IMR-90 (cell line): ENCODE results near the gene PRKN. TPM values are rescaled to one million over a fixed set of nuclear protein-coding genes. Genes with fewer than 3 reads are reported as not detected.

Source experiments
- ATAC-seq: fragments of 200-7000 bp; cut with Tn5 transposase; 2 replicates; pipeline ENCODE4 v1.9.1; 2020; ENCODE audit warnings: low read depth, mild to moderate bottlenecking, moderate library complexity
- BruUV-seq: library from RNA; stranded (reverse); fragments of 400-500 nt; replicated peaks from 2 replicates; lab custom pipeline; 2021; lab: Mats Ljungman, UMichigan
- CTCF ChIA-PET: fragments of 300-600 bp; formaldehyde crosslinking; extraction: SDS; loops from one replicate; lab custom pipeline; 2021; ENCODE audit warnings: antibody characterized with exemption; lab: Yijun Ruan, JAX
- POLR2A ChIA-PET: fragments of 300-600 bp; sonication (Branson Sonifier 250); formaldehyde crosslinking; loops from one replicate; lab custom pipeline; 2022; ENCODE audit warnings: antibody characterized with exemption; ENCODE audit not compliant: unreplicated experiment; lab: Charles Lee
- DNase-seq: peaks from one replicate; pipeline ENCODE4 v3.0.0; 2013
- H2AFZ ChIP-seq: replicated peaks from 2 replicates; pipeline ENCODE3; 2013; ENCODE audit warnings: low read length, mild to moderate bottlenecking; ENCODE audit not compliant: poor library complexity
- H2AK5ac ChIP-seq: 2 replicates; pipeline ENCODE4 v1.6.1; 2013; ENCODE audit warnings: low read depth, low read length, inconsistent platforms
- H2AK9ac ChIP-seq: replicated peaks from 2 replicates; pipeline ENCODE3; 2013; ENCODE audit warnings: mild to moderate bottlenecking, low read depth, low read length, moderate library complexity; ENCODE audit not compliant: poor library complexity
- H2BK120ac ChIP-seq: 2 replicates; pipeline ENCODE4 v1.6.1; 2013; ENCODE audit warnings: low read depth, low read length, inconsistent platforms
- H2BK15ac ChIP-seq: 3 replicates; pipeline ENCODE4 v1.6.1; 2013; ENCODE audit warnings: low read depth, low read length, inconsistent platforms
- H2BK20ac ChIP-seq: 2 replicates; pipeline ENCODE4 v1.6.1; 2013; ENCODE audit warnings: low read depth, mild to moderate bottlenecking, inconsistent platforms, low read length, moderate library complexity
- H2BK5ac ChIP-seq: 2 replicates; pipeline ENCODE4 v1.6.1; 2013; ENCODE audit warnings: mild to moderate bottlenecking, low read depth, low read length, inconsistent platforms; ENCODE audit not compliant: poor library complexity, severe bottlenecking
- H3K14ac ChIP-seq: replicated peaks from 2 replicates; pipeline ENCODE4 v1.6.1; 2013; ENCODE audit warnings: low read depth, low read length, inconsistent platforms
- H3K18ac ChIP-seq: 2 replicates; pipeline ENCODE4 v1.6.1; 2013; ENCODE audit warnings: low read depth, low read length, control low read depth
- H3K23ac ChIP-seq: 2 replicates; pipeline ENCODE4 v1.6.1; 2013; ENCODE audit warnings: low read depth, low read length, inconsistent platforms
- H3K27ac ChIP-seq: 2 replicates; pipeline ENCODE4 v1.5.1; 2013; ENCODE audit warnings: mild to moderate bottlenecking, control low read depth, low read length; ENCODE audit not compliant: insufficient read depth
- H3K27me3 ChIP-seq: 2 replicates; pipeline ENCODE4 v1.6.1; 2013; ENCODE audit warnings: low read length; ENCODE audit not compliant: control insufficient read depth, insufficient read depth
- H3K36me3 ChIP-seq: 2 replicates; pipeline ENCODE4 v1.6.1; 2013; ENCODE audit warnings: low read length, mixed read lengths; ENCODE audit not compliant: control insufficient read depth, insufficient read depth
- H3K4ac ChIP-seq: 2 replicates; pipeline ENCODE4 v1.6.1; 2013; ENCODE audit warnings: low read depth, low read length, inconsistent platforms
- H3K4me1 ChIP-seq: 2 replicates; pipeline ENCODE4 v1.6.1; 2013; ENCODE audit warnings: low read length, mixed read lengths; ENCODE audit not compliant: control insufficient read depth, insufficient read depth
- H3K4me2 ChIP-seq: 2 replicates; pipeline ENCODE4 v1.6.1; 2013; ENCODE audit warnings: low read depth, mild to moderate bottlenecking, control low read depth, low read length, moderate library complexity
- H3K4me3 ChIP-seq: 2 replicates; pipeline ENCODE4 v1.5.1; 2013; ENCODE audit warnings: low read depth, mild to moderate bottlenecking, control low read depth, low read length, moderate library complexity; ENCODE audit not compliant: insufficient read depth
- H3K56ac ChIP-seq: 2 replicates; pipeline ENCODE4 v1.6.1; 2013; ENCODE audit warnings: low read length, inconsistent platforms; ENCODE audit not compliant: insufficient read depth; ENCODE audit errors: extremely low read depth
- H3K79me1 ChIP-seq, 2 experiments: 2 replicates each; pipeline ENCODE4 v1.6.1; 2013; ENCODE audit warnings: low read length in 2 of 2, inconsistent platforms in 1 of 2, low read depth in 1 of 2
- H3K9ac ChIP-seq: 2 replicates; pipeline ENCODE4 v1.6.1; 2013; ENCODE audit warnings: low read depth, low read length, control low read depth
- H3K9me1 ChIP-seq: 2 replicates; pipeline ENCODE4 v1.6.1; 2013; ENCODE audit warnings: low read length, inconsistent platforms; ENCODE audit not compliant: insufficient read depth
- H3K9me3 ChIP-seq: 2 replicates; pipeline ENCODE4 v1.6.1; 2013; ENCODE audit warnings: low read length; ENCODE audit not compliant: control insufficient read depth, insufficient read depth
- H4K20me1 ChIP-seq: 2 replicates; pipeline ENCODE4 v1.6.1; 2013; ENCODE audit warnings: low read length, inconsistent platforms; ENCODE audit not compliant: insufficient read depth
- H4K5ac ChIP-seq: 2 replicates; pipeline ENCODE4 v1.6.1; 2013; ENCODE audit warnings: mild to moderate bottlenecking, low read depth, low read length, control low read depth
- H4K8ac ChIP-seq, 2 experiments: 2 replicates each; pipeline ENCODE4 v1.6.1; 2013; ENCODE audit warnings: low read depth in 2 of 2, low read length in 2 of 2, control low read depth in 1 of 2, inconsistent platforms in 1 of 2
- H4K91ac ChIP-seq: 2 replicates; pipeline ENCODE4 v1.6.1; 2013; ENCODE audit warnings: low read depth, low read length, inconsistent platforms; ENCODE audit not compliant: insufficient read depth
- BHLHE40 ChIP-seq: fragments of 150-350 bp; IDR thresholded peaks from 2 replicates; pipeline ENCODE4 v1.6.1; 2016; ENCODE audit warnings: mild to moderate bottlenecking, low read depth, low read length
- CEBPB ChIP-seq: IDR thresholded peaks from 2 replicates; pipeline ENCODE4 v1.6.1; 2012; ENCODE audit warnings: low read depth, low read length, improper control_type of control experiment
- FOS ChIP-seq: fragments of 150-350 bp; IDR thresholded peaks from 2 replicates; pipeline ENCODE4 v1.6.1; 2016; ENCODE audit warnings: low read depth, low read length
- MAFK ChIP-seq: IDR thresholded peaks from 2 replicates; pipeline ENCODE4 v1.6.1; 2012; ENCODE audit warnings: low read depth, low read length, improper control_type of control experiment
- MAZ ChIP-seq: IDR thresholded peaks from 2 replicates; pipeline ENCODE4 v1.6.1; 2012; ENCODE audit warnings: low read depth, mild to moderate bottlenecking, low read length, improper control_type of control experiment, moderate library complexity, borderline replicate concordance
- NFE2L2 ChIP-seq: fragments of 150-350 bp; IDR thresholded peaks from 2 replicates; pipeline ENCODE4 v1.6.1; 2016; ENCODE audit warnings: low read depth, mild to moderate bottlenecking, low read length
- POLR2A ChIP-seq: IDR thresholded peaks from 2 replicates; pipeline ENCODE4 v1.6.1; 2012; ENCODE audit warnings: mild to moderate bottlenecking, low read depth, low read length
- RAD21 ChIP-seq: IDR thresholded peaks from 2 replicates; pipeline ENCODE4 v1.6.1; 2012; ENCODE audit warnings: low read length, improper control_type of control experiment
- RCOR1 ChIP-seq: IDR thresholded peaks from 2 replicates; pipeline ENCODE4 v1.6.1; 2012; ENCODE audit warnings: mild to moderate bottlenecking, low read length, improper control_type of control experiment; ENCODE audit not compliant: insufficient replicate concordance
- RFX5 ChIP-seq: IDR thresholded peaks from 2 replicates; pipeline ENCODE4 v1.8.0; 2012; ENCODE audit warnings: low read depth, mild to moderate bottlenecking, low read length, moderate library complexity
- SMC3 ChIP-seq: fragments of 150-350 bp; IDR thresholded peaks from 2 replicates; pipeline ENCODE4 v1.6.1; 2016; ENCODE audit warnings: low read depth, mild to moderate bottlenecking, antibody characterized with exemption, low read length, moderate library complexity
- WGBS, 2 experiments: methylation state at CpG; one replicate each; pipeline versions ENCODE4 v1.1.5 to v1.1.7; 2013; ENCODE audit warnings: missing lambda C conversion rate in 2 of 2; ENCODE audit not compliant: insufficient read length in 1 of 2; ENCODE audit errors: extremely low coverage in 2 of 2; 5-methylcytosine and 5-hydroxymethylcytosine counted together
- dilution Hi-C: fragments of 300-500 bp; cut with HindIII; formaldehyde crosslinking; loops from one replicate; pipeline ENCODE4 v1.14.3; 2018; ENCODE audit warnings: low sequenced_read_pairs; ENCODE audit not compliant: unreplicated experiment
- in situ Hi-C: fragments of 300-500 bp; cut with MboI; formaldehyde crosslinking; loops from 3 replicates; pipeline ENCODE4 v1.14.3; 2019; ENCODE audit warnings: low sequenced_read_pairs, inconsistent platforms, mixed read lengths
- intact Hi-C: fragments of 100-400 bp; cut with micrococcal nuclease; formaldehyde crosslinking; loops from 2 replicates; pipeline ENCODE4 v1.10.0; 2022
- polyA plus RNA-seq, 3 experiments: library from polyadenylated mRNA; depleted of rRNA; stranded (reverse); fragments of >200 nt; gene quantifications; 2 replicates each; pipeline ENCODE4 v1.2.3, GENCODE V29; 2012; ENCODE audit warnings: low replicate concordance in 1 of 3
- total RNA-seq: library from RNA; depleted of rRNA; stranded (reverse); fragments of >200 nt; gene quantifications from 2 replicates; pipeline ENCODE4 v1.2.3, GENCODE V29; 2012
- TF ChIP-seq, protein P1 (sequence below): fragments of 150-350 bp; IDR thresholded peaks from 2 replicates; pipeline ENCODE4 v1.6.1; 2016; ENCODE audit warnings: low read depth, mild to moderate bottlenecking, low read length, moderate library complexity, borderline replicate concordance
- TF ChIP-seq, protein P2 (sequence below): conservative IDR thresholded peaks from 2 replicates; pipeline ENCODE4 v1.5.1; 2012; ENCODE audit warnings: mild to moderate bottlenecking, low read depth, low read length, improper control_type of control experiment

Gene PRKN
- total and polyA plus RNA-seq, 2 of the 4 experiments (the other 2 are of a cell fraction): 0.15 to 0.18 TPM

DNA sequence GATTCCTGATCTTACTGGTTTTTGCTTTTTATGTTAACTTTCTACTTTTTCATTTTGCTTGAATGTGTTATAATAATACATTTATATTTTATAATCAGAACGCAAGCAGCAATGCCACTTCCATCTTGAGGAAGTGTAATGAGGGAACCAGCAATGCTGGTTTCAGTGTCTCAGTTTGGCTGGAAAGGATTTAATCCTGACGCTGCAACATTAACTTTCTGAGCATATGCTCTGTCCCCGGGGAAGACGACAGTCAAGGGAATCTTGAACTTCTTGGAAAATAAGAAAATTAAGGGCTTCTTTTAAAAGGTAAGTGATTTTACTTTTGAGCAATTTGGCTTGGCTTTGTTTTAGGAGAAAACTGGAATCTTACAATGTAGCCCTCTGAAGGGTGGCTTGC lies 1248.2 kb downstream of the PRKN start:
- dilution Hi-C loops (no loop called here), in situ Hi-C loops (no loop called here)
- CTCF ChIA-PET: no interaction called here

More for the DNA sequence above, 1248.2 kb downstream of the PRKN start:
- Histone ChIP-seq H3K27me3 (no peaks in the 10 kb centered on the region), H4K8ac (no peak overlapping the region), H3K9me3 (peaks cover 6% of the 10 kb centered on the region), H3K27ac (no peak overlapping the region), H4K91ac (no peak overlapping the region), H2AK9ac (no peak overlapping the region), H3K4me3 (no peak overlapping the region), H3K4me1 (no peaks in the 10 kb centered on the region), H2BK5ac (no peak overlapping the region), H3K23ac (no peak overlapping the region), H2AFZ (no peak overlapping the region), H3K9ac (no peak overlapping the region), H2BK120ac (no peak overlapping the region), H3K9me1 (no peaks in the 10 kb centered on the region), H3K18ac (no peak overlapping the region), H2BK20ac (no peak overlapping the region), H3K79me1 (no peaks in the 10 kb centered on the region), H2AK5ac (no peak overlapping the region), H4K5ac (no peak overlapping the region), H2BK15ac (no peak overlapping the region), H3K36me3 (no peaks in the 10 kb centered on the region), H3K4me2 (no peak overlapping the region), H3K56ac (no peak overlapping the region), H3K14ac (no peak overlapping the region), H4K20me1 (no peaks in the 10 kb centered on the region), H3K4ac (no peak overlapping the region)
- TF ChIP-seq, protein P1, sequence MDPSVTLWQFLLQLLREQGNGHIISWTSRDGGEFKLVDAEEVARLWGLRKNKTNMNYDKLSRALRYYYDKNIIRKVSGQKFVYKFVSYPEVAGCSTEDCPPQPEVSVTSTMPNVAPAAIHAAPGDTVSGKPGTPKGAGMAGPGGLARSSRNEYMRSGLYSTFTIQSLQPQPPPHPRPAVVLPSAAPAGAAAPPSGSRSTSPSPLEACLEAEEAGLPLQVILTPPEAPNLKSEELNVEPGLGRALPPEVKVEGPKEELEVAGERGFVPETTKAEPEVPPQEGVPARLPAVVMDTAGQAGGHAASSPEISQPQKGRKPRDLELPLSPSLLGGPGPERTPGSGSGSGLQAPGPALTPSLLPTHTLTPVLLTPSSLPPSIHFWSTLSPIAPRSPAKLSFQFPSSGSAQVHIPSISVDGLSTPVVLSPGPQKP: no peak
- TF ChIP-seq MAFK (no peak), RAD21 (no peak), POLR2A (no peak), RCOR1 (no peak), FOS (no peak), RFX5 (no peak), NFE2L2 (no peak), SMC3 (no peak), MAZ (no peak), BHLHE40 (no peak), CEBPB (no peak)
- TF ChIP-seq, protein P2, sequence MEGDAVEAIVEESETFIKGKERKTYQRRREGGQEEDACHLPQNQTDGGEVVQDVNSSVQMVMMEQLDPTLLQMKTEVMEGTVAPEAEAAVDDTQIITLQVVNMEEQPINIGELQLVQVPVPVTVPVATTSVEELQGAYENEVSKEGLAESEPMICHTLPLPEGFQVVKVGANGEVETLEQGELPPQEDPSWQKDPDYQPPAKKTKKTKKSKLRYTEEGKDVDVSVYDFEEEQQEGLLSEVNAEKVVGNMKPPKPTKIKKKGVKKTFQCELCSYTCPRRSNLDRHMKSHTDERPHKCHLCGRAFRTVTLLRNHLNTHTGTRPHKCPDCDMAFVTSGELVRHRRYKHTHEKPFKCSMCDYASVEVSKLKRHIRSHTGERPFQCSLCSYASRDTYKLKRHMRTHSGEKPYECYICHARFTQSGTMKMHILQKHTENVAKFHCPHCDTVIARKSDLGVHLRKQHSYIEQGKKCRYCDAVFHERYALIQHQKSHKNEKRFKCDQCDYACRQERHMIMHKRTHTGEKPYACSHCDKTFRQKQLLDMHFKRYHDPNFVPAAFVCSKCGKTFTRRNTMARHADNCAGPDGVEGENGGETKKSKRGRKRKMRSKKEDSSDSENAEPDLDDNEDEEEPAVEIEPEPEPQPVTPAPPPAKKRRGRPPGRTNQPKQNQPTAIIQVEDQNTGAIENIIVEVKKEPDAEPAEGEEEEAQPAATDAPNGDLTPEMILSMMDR: no peak
- ATAC-seq: no peak
- no peak for DNase-seq
- intact Hi-C loops: no loop called here
- no TSS peak for BruUV-seq
- WGBS, 2 experiments: 90% methylated on average over 2 of the region's 4 CpGs; no CpG with 5 or more reads in 1 of the 2 experiments
- POLR2A ChIA-PET: no interaction called here
